ENCODE measurements around the gene PPARD.
A peak's percentile ranks its signal among the peaks of the same experiment; 100 is the strongest.

PPARD gene

GRCh38 chr6:35295521-35296315, 46.6 kb upstream of the PPARD start:
- H2AFZ ChIP-seq (ENCODE audit: low read depth, low read length): no peak overlapping the region
- no peak overlapping the region for H3K4me3 ChIP-seq (ENCODE audit: low read length)
- no peak overlapping the region for H3K4me2 ChIP-seq (ENCODE audit: low read length)
- no peak for TF ChIP-seq EZH2phosphoT487 (IDR thresholded peaks at IDR 0.05; ENCODE audit: low read depth)
- no peak for TF ChIP-seq CTCF (IDR thresholded peaks at IDR 0.05; ENCODE audit: low read depth, low read length)
- peaks cover 10% of the 10 kb centered on the region for H3K79me2 ChIP-seq (ENCODE audit: low read length)
- H3K9ac ChIP-seq (ENCODE audit: low read length): no peak overlapping the region
- no peaks in the 10 kb centered on the region for H3K27me3 ChIP-seq (ENCODE audit: low read depth, low read length)
- no peak overlapping the region for H3K27ac ChIP-seq (ENCODE audit: low read length)
- peaks cover 2% of the 10 kb centered on the region for H3K36me3 ChIP-seq (replicated peaks; ENCODE audit: low read depth, low read length)
- peaks cover 29% of the 10 kb centered on the region for H3K4me1 ChIP-seq (ENCODE audit: low read length)
- H3K9me3 ChIP-seq (ENCODE audit: insufficient read depth, low read length): no peaks in the 10 kb centered on the region
- H4K20me1 ChIP-seq (ENCODE audit: insufficient read depth, low read length): no peaks in the 10 kb centered on the region

GRCh38 chr6:35296931-35297600, 45.3 kb upstream of the PPARD start:
- Histone ChIP-seq H3K9ac (ENCODE audit: low read length) (peak overlapping the region; percentile 47; the same call in 1 of the 2 replicates), H3K4me3 (ENCODE audit: low read length) (peak overlapping the region; percentile 88), H3K79me2 (ENCODE audit: low read length) (peaks cover 10% of the 10 kb centered on the region), H3K36me3 (replicated peaks; ENCODE audit: low read depth, low read length) (peaks cover 2% of the 10 kb centered on the region), H3K4me2 (ENCODE audit: low read length) (peak overlapping the region; percentile 61), H3K27ac (ENCODE audit: low read length) (no peak overlapping the region), H3K4me1 (ENCODE audit: low read length) (peaks cover 33% of the 10 kb centered on the region), H4K20me1 (ENCODE audit: insufficient read depth, low read length) (no peaks in the 10 kb centered on the region), H3K9me3 (ENCODE audit: insufficient read depth, low read length) (no peaks in the 10 kb centered on the region), H2AFZ (ENCODE audit: low read depth, low read length) (no peak overlapping the region; the same call in 1 of the 2 replicates), H3K27me3 (ENCODE audit: low read depth, low read length) (no peaks in the 10 kb centered on the region)
- no peak for TF ChIP-seq CTCF (IDR thresholded peaks at IDR 0.05; ENCODE audit: low read depth, low read length)
- no peak for TF ChIP-seq EZH2phosphoT487 (IDR thresholded peaks at IDR 0.05; ENCODE audit: low read depth)

- Histone ChIP-seq H3K79me2 (ENCODE audit: low read length) (peaks cover 10% of the 10 kb centered on the region), H3K4me3 (ENCODE audit: low read length) (peak within 1 kb of the TSS; percentile 88), H4K20me1 (ENCODE audit: insufficient read depth, low read length) (no peaks in the 10 kb centered on the region), H2AFZ (ENCODE audit: low read depth, low read length) (no peak within 1 kb of the TSS; the same call in 1 of the 2 replicates), H3K9me3 (ENCODE audit: insufficient read depth, low read length) (no peaks in the 10 kb centered on the region), H3K27ac (ENCODE audit: low read length) (peak within 1 kb of the TSS; percentile 55), H3K4me1 (ENCODE audit: low read length) (peaks cover 40% of the 10 kb centered on the region), H3K9ac (ENCODE audit: low read length) (peak within 1 kb of the TSS; percentile 94), H3K4me2 (ENCODE audit: low read length) (peak within 1 kb of the TSS; percentile 80), H3K36me3 (replicated peaks; ENCODE audit: low read depth, low read length) (peaks cover 2% of the 10 kb centered on the region), H3K27me3 (ENCODE audit: low read depth, low read length) (no peaks in the 10 kb centered on the region)
- TF ChIP-seq CTCF (IDR thresholded peaks at IDR 0.05; ENCODE audit: low read depth, low read length) (peak; percentile 78), EZH2phosphoT487 (IDR thresholded peaks at IDR 0.05; ENCODE audit: low read depth) (no peak)
Observed at GRCh38 chr6:35297601-35298481, 44.5 kb upstream of the PPARD start, which contains the start of gene DEF6. Gene DEF6, plus strand, starts transcription at chr6:35297818. Its CDS starts 39 bp downstream, at chr6:35297857.
